Panc1 (cell line): ENCODE data around the gene SMIM38. TPM values are rescaled to one million over a fixed set of nuclear protein-coding genes. Genes with fewer than 3 reads are reported as not detected.
"Not testable (repeated sequence)": the region's sequence is repeated elsewhere in the genome, so short reads cannot be mapped to it uniquely, and the experiment has no call there.

Experiments
- ATAC-seq: fragments of 200-7000 bp; cut with Tn5 transposase; 2 replicates; pipeline ENCODE4 v1.9.1; 2020; ENCODE audit warnings: mild to moderate bottlenecking, moderate library complexity
- BruUV-seq: library from RNA; stranded (reverse); fragments of 400-500 nt; replicated peaks from 2 replicates; lab custom pipeline; 2021; lab: Mats Ljungman, UMichigan
- CTCF ChIA-PET: fragments of 300-600 bp; sonication (Branson Sonifier 250); formaldehyde crosslinking; loops from one replicate; lab custom pipeline; 2022; ENCODE audit warnings: antibody characterized with exemption; lab: Charles Lee
- POLR2A ChIA-PET: fragments of 300-600 bp; sonication (Branson Sonifier 250); formaldehyde crosslinking; loops from one replicate; lab custom pipeline; 2022; ENCODE audit warnings: antibody characterized with exemption; lab: Charles Lee
- DNase-seq: peaks from one replicate; pipeline ENCODE4 v3.0.0-alpha.2; 2010; ENCODE audit warnings: low read depth, low spot score
- H3K27ac ChIP-seq: 2 replicates; pipeline ENCODE4 v1.5.1; 2011; ENCODE audit warnings: mild to moderate bottlenecking, low read length, inconsistent platforms
- H3K27me3 ChIP-seq: fragments of 200-500 bp; sonication (Bioruptor generic); 2 replicates; pipeline ENCODE4 v1.6.0; 2014; ENCODE audit warnings: low read length, inconsistent platforms; ENCODE audit not compliant: control insufficient read depth, insufficient read depth
- H3K36me3 ChIP-seq: fragments of 200-500 bp; sonication (Bioruptor generic); 2 replicates; pipeline ENCODE4 v1.5.1; 2014; ENCODE audit warnings: inconsistent platforms, mild to moderate bottlenecking, low read length, moderate library complexity; ENCODE audit not compliant: control insufficient read depth, insufficient read depth
- H3K4me1 ChIP-seq: 2 replicates; pipeline ENCODE4 v1.5.1; 2011; ENCODE audit warnings: inconsistent platforms, mild to moderate bottlenecking, low read length, moderate library complexity; ENCODE audit not compliant: control insufficient read depth, insufficient read depth
- H3K4me3 ChIP-seq, 2 experiments: 2 replicates each; pipeline ENCODE4 v1.5.1; 2011 to 2012; ENCODE audit warnings: low read depth in 2 of 2, low read length in 2 of 2, mild to moderate bottlenecking in 2 of 2, inconsistent platforms in 1 of 2, moderate library complexity in 1 of 2
- H3K9me3 ChIP-seq: fragments of 200-500 bp; sonication (Bioruptor generic); 2 replicates; pipeline ENCODE4 v1.5.1; 2014; ENCODE audit warnings: low read depth, mild to moderate bottlenecking, inconsistent platforms, low read length, moderate library complexity; ENCODE audit not compliant: control insufficient read depth, insufficient read depth
- CTCF ChIP-seq: fragments of 450-650 bp; IDR thresholded peaks from 2 replicates; pipeline ENCODE4 v1.5.1; 2017; ENCODE audit warnings: mild to moderate bottlenecking
- POLR2AphosphoS5 ChIP-seq: IDR thresholded peaks from 2 replicates; pipeline ENCODE4 v1.6.1; 2012; ENCODE audit warnings: mild to moderate bottlenecking, low read depth, low read length, moderate library complexity
- SIN3A ChIP-seq: IDR thresholded peaks from 2 replicates; pipeline ENCODE4 v1.6.1; 2012; ENCODE audit warnings: low read depth, mild to moderate bottlenecking, low read length, moderate library complexity, borderline replicate concordance; ENCODE audit not compliant: insufficient read depth
- TCF7L2 ChIP-seq: IDR thresholded peaks from 2 replicates; pipeline ENCODE4 v1.6.1; 2011; ENCODE audit warnings: mild to moderate bottlenecking, low read depth, low read length, inconsistent platforms
- in situ Hi-C: cut with HindIII; loops from 2 replicates; pipeline ENCODE4 v1.10.0; 2016; ENCODE audit warnings: low sequenced_read_pairs, low pct_unique_long_range_greater_than_20kb
- intact Hi-C: fragments of 100-400 bp; cut with micrococcal nuclease; formaldehyde crosslinking; loops from one replicate; pipeline ENCODE4 v1.10.0; 2022; ENCODE audit not compliant: unreplicated experiment
- total RNA-seq: library from RNA; stranded (reverse); gene quantifications from one replicate; pipeline ENCODE4 v1.2.1, GENCODE V29; 2021; ENCODE audit not compliant: unreplicated experiment
- TF ChIP-seq, protein P1 (sequence below), 2 experiments: IDR thresholded peaks; 2 replicates each; pipeline ENCODE4 v1.6.1; 2011 to 2012; ENCODE audit warnings: low read depth in 2 of 2, control low read depth in 1 of 2, low read length in 1 of 2, mild to moderate bottlenecking in 1 of 2, moderate library complexity in 1 of 2; ENCODE audit not compliant: insufficient read depth in 1 of 2

The SMIM38 gene
- total RNA-seq, 1 experiment from 2014 or later, result 0.46 TPM

DNA sequence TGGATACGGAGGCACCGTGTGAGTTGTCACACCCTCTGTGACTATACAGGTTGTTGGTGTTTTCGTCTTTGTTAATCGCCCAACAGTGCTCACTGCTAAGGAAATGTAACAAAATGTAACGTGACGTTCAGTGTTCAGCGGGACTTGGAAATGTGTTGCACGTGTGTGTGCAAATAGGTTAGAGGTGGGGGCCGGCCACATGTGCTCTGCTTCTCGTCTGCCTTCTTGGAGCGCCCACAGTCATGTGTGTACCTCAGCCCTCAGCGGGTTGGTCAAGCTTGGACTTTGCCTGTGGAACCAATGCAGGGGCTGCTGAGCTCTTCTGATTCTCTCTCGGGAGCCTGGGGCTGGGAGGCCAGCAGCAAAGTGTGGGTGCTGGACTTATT lies 7.4 kb upstream of the SMIM38 start:
- TF ChIP-seq TCF7L2 (no peak), SIN3A (no peak), CTCF (no peak)
- no peak overlapping the region for H3K27ac ChIP-seq
- CTCF ChIA-PET, result no interaction called here
- BruUV-seq, result no TSS peak
- no peak for ATAC-seq
- no peak overlapping the region for H3K4me3 ChIP-seq
- no peaks in the 10 kb centered on the region for H3K27me3 ChIP-seq
- no peaks in the 10 kb centered on the region for H3K36me3 ChIP-seq
- no peak for DNase-seq
- in situ Hi-C loops, result no loop called here
- POLR2A ChIA-PET, result no interaction called here
- intact Hi-C loops, result no loop called here
- peaks cover 22% of the 10 kb centered on the region for H3K9me3 ChIP-seq
- H3K4me1 ChIP-seq, result no peaks in the 10 kb centered on the region

DNA sequence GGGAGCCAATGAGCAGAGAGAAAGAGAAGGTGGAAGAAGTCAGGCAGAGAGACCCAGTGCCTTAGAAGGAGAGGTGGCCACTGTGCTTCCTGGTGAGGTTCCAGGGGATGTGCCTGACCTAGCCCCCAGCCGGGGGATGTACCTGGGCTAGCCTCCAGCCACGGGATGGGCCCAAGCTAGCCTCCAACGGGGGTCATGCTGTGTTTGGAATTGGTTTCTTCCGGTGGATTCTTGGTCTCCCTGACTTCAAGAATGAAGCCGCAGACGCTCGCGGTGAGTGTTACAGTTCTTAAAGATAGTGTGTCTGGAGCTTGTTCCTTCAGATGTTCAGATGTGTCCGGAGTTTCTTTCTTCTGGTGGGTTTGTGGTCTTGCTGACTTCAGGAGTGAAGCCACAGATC lies 6.9 kb upstream of the SMIM38 start:
- ChIA-PET CTCF (no interaction called here), POLR2A (no interaction called here)
- Histone ChIP-seq H3K27ac (no peak overlapping the region), H3K9me3 (peaks cover 22% of the 10 kb centered on the region), H3K27me3 (no peaks in the 10 kb centered on the region), H3K4me1 (no peaks in the 10 kb centered on the region; the same call in 1 of the 2 replicates), H3K4me3 (no peak overlapping the region), H3K36me3 (no peaks in the 10 kb centered on the region)
- intact Hi-C loops (no loop called here), in situ Hi-C loops (no loop called here)
- DNase-seq (no peak), ATAC-seq (no peak)
- TF ChIP-seq, protein P1, sequence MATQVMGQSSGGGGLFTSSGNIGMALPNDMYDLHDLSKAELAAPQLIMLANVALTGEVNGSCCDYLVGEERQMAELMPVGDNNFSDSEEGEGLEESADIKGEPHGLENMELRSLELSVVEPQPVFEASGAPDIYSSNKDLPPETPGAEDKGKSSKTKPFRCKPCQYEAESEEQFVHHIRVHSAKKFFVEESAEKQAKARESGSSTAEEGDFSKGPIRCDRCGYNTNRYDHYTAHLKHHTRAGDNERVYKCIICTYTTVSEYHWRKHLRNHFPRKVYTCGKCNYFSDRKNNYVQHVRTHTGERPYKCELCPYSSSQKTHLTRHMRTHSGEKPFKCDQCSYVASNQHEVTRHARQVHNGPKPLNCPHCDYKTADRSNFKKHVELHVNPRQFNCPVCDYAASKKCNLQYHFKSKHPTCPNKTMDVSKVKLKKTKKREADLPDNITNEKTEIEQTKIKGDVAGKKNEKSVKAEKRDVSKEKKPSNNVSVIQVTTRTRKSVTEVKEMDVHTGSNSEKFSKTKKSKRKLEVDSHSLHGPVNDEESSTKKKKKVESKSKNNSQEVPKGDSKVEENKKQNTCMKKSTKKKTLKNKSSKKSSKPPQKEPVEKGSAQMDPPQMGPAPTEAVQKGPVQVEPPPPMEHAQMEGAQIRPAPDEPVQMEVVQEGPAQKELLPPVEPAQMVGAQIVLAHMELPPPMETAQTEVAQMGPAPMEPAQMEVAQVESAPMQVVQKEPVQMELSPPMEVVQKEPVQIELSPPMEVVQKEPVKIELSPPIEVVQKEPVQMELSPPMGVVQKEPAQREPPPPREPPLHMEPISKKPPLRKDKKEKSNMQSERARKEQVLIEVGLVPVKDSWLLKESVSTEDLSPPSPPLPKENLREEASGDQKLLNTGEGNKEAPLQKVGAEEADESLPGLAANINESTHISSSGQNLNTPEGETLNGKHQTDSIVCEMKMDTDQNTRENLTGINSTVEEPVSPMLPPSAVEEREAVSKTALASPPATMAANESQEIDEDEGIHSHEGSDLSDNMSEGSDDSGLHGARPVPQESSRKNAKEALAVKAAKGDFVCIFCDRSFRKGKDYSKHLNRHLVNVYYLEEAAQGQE (IDR thresholded peaks at IDR 0.05; ENCODE audit: insufficient read depth in 1 of 2, low read depth in 2 of 2, low read length in 1 of 2), result no peak
- TF ChIP-seq TCF7L2 (no peak), POLR2AphosphoS5 (no peak), SIN3A (no peak), CTCF (no peak)
- no TSS peak for BruUV-seq

- peaks cover 22% of the 10 kb centered on the region for H3K9me3 ChIP-seq
- DNase-seq, BruUV-seq, H3K4me1 ChIP-seq, POLR2A ChIA-PET, in situ Hi-C loops, H3K27ac ChIP-seq, ATAC-seq, H3K27me3 ChIP-seq, H3K4me3 ChIP-seq, H3K36me3 ChIP-seq, intact Hi-C loops: not testable (repeated sequence)
- CTCF ChIA-PET, result interaction anchor here (0.7 to 1.1 kb wide), 2 partner anchors 18 to 40 kb away, joined by 4 to 7 read pairs; no protein-coding TSS in a partner anchor
These were observed 6.2 kb upstream of the SMIM38 start for GRCh38 chr11:69149338-69150045.
